ENCODE results near the gene HDAC4. TPM values are rescaled to one million over a fixed set of nuclear protein-coding genes. Genes with fewer than 3 reads are reported as not detected.

The HDAC4 gene
- total RNA-seq, 1 donor from 2014 or later: 44.7 TPM

- Mint-ChIP-seq H3K9me3 (no peaks in the 10 kb centered on the region), H3K4me3 (peak overlapping the region; percentile 93), H3K4me1 (peaks cover 68% of the 10 kb centered on the region), H3K27me3 (peaks cover 7% of the 10 kb centered on the region), H3K27ac (peak overlapping the region; percentile 84), H3K36me3 (ENCODE audit: low read depth) (peaks cover 18% of the 10 kb centered on the region)
- DNase-seq: no peak
- intact Hi-C loops (cut with micrococcal nuclease): loop anchor here (2.0 to 5.0 kb wide), 2 partner anchors 124 to 134 kb away; partner anchors contain the start of gene HDAC4
These were observed 134.4 kb downstream of the HDAC4 start for GRCh38 chr2:239266434-239266766.

- intact Hi-C loops (cut with micrococcal nuclease): loop anchor here (1.0 to 5.0 kb wide), 4 partner anchors 28 to 135 kb away; partner anchors contain the start of gene HDAC4
- H3K36me3 Mint-ChIP-seq (ENCODE audit: low read depth): peaks cover 20% of the 10 kb centered on the region
- peak overlapping the region; percentile 93 for H3K4me3 Mint-ChIP-seq
- peak overlapping the region; percentile 84 for H3K27ac Mint-ChIP-seq
- no peaks in the 10 kb centered on the region for H3K9me3 Mint-ChIP-seq
- H3K27me3 Mint-ChIP-seq: peaks cover 7% of the 10 kb centered on the region
- DNase-seq: no peak
- H3K4me1 Mint-ChIP-seq: peaks cover 71% of the 10 kb centered on the region
These were observed 135.0 kb downstream of the HDAC4 start for GRCh38 chr2:239265681-239266433.

GRCh38 chr2:239264838-239265651 lies 135.8 kb downstream of the HDAC4 start:
- no peaks in the 10 kb centered on the region for H3K9me3 Mint-ChIP-seq
- peak overlapping the region; percentile 93 for H3K4me3 Mint-ChIP-seq
- intact Hi-C loops (cut with micrococcal nuclease): loop anchor here (1.0 to 5.0 kb wide), 3 partner anchors 29 to 123 kb away; no protein-coding TSS in a partner anchor
- H3K27ac Mint-ChIP-seq: peak overlapping the region; percentile 80
- peaks cover 16% of the 10 kb centered on the region for H3K36me3 Mint-ChIP-seq (ENCODE audit: low read depth)
- H3K27me3 Mint-ChIP-seq: peaks cover 4% of the 10 kb centered on the region
- peak; percentile 93 for DNase-seq
- peaks cover 74% of the 10 kb centered on the region for H3K4me1 Mint-ChIP-seq

GRCh38 chr2:239264492-239264837 lies 136.4 kb downstream of the HDAC4 start:
- intact Hi-C loops (cut with micrococcal nuclease): loop anchor here (2.0 kb wide), 1 partner anchor 30 kb away; no protein-coding TSS in a partner anchor
- peaks cover 4% of the 10 kb centered on the region for H3K27me3 Mint-ChIP-seq
- H3K9me3 Mint-ChIP-seq: no peaks in the 10 kb centered on the region
- peaks cover 75% of the 10 kb centered on the region for H3K4me1 Mint-ChIP-seq
- peak overlapping the region; percentile 66 for H3K27ac Mint-ChIP-seq
- DNase-seq: peak; percentile 76
- H3K36me3 Mint-ChIP-seq (ENCODE audit: low read depth): peaks cover 16% of the 10 kb centered on the region
- peak overlapping the region; percentile 93 for H3K4me3 Mint-ChIP-seq

- intact Hi-C loops (cut with micrococcal nuclease): loop anchor here (2.0 kb wide), 1 partner anchor 29 kb away; no protein-coding TSS in a partner anchor
- Mint-ChIP-seq H3K4me3 (peak overlapping the region; percentile 93), H3K4me1 (peaks cover 75% of the 10 kb centered on the region), H3K27me3 (peaks cover under 1% of the 10 kb centered on the region), H3K27ac (peak overlapping the region; percentile 66), H3K36me3 (ENCODE audit: low read depth) (peaks cover 13% of the 10 kb centered on the region), H3K9me3 (no peaks in the 10 kb centered on the region)
- no peak for DNase-seq
These were observed 136.9 kb downstream of the HDAC4 start for GRCh38 chr2:239263669-239264491.

GRCh38 chr2:239263231-239263630 lies 137.6 kb downstream of the HDAC4 start:
- Mint-ChIP-seq H3K9me3 (no peaks in the 10 kb centered on the region), H3K4me1 (peaks cover 75% of the 10 kb centered on the region), H3K4me3 (peak overlapping the region; percentile 44), H3K27ac (no peak overlapping the region), H3K27me3 (no peaks in the 10 kb centered on the region), H3K36me3 (ENCODE audit: low read depth) (peaks cover 16% of the 10 kb centered on the region)
- intact Hi-C loops (cut with micrococcal nuclease): no loop called here
- DNase-seq: no peak

- no peak for DNase-seq
- no peaks in the 10 kb centered on the region for H3K27me3 Mint-ChIP-seq
- H3K27ac Mint-ChIP-seq: no peak overlapping the region
- no peak overlapping the region for H3K4me3 Mint-ChIP-seq
- intact Hi-C loops (cut with micrococcal nuclease): no loop called here
- H3K9me3 Mint-ChIP-seq: no peaks in the 10 kb centered on the region
- H3K4me1 Mint-ChIP-seq: peaks cover 75% of the 10 kb centered on the region
- H3K36me3 Mint-ChIP-seq (ENCODE audit: low read depth): peaks cover 21% of the 10 kb centered on the region
These were observed 138.2 kb downstream of the HDAC4 start for GRCh38 chr2:239262484-239263230.

- H3K4me1 Mint-ChIP-seq: peaks cover 75% of the 10 kb centered on the region
- H3K27me3 Mint-ChIP-seq: no peaks in the 10 kb centered on the region
- H3K36me3 Mint-ChIP-seq (ENCODE audit: low read depth): peaks cover 28% of the 10 kb centered on the region
- no peak overlapping the region for H3K27ac Mint-ChIP-seq
- DNase-seq: no peak
- H3K9me3 Mint-ChIP-seq: no peaks in the 10 kb centered on the region
- intact Hi-C loops (cut with micrococcal nuclease): no loop called here
- no peak overlapping the region for H3K4me3 Mint-ChIP-seq
These were observed 138.9 kb downstream of the HDAC4 start for GRCh38 chr2:239261796-239262483.

- no peak for DNase-seq
- H3K9me3 Mint-ChIP-seq: no peaks in the 10 kb centered on the region
- no peak overlapping the region for H3K27ac Mint-ChIP-seq
- no peak overlapping the region for H3K4me3 Mint-ChIP-seq
- no peaks in the 10 kb centered on the region for H3K27me3 Mint-ChIP-seq
- H3K4me1 Mint-ChIP-seq: peaks cover 72% of the 10 kb centered on the region
- intact Hi-C loops (cut with micrococcal nuclease): no loop called here
- H3K36me3 Mint-ChIP-seq (ENCODE audit: low read depth): peaks cover 32% of the 10 kb centered on the region
These were observed 139.5 kb downstream of the HDAC4 start for GRCh38 chr2:239261356-239261755.

GRCh38 chr2:239260546-239261327 lies 140.1 kb downstream of the HDAC4 start:
- Mint-ChIP-seq H3K4me1 (peaks cover 72% of the 10 kb centered on the region), H3K4me3 (peak overlapping the region; percentile 78), H3K9me3 (no peaks in the 10 kb centered on the region), H3K27ac (no peak overlapping the region), H3K27me3 (no peaks in the 10 kb centered on the region), H3K36me3 (ENCODE audit: low read depth) (peaks cover 37% of the 10 kb centered on the region)
- intact Hi-C loops (cut with micrococcal nuclease): no loop called here
- DNase-seq: no peak

GRCh38 chr2:239259603-239260298 lies 141.1 kb downstream of the HDAC4 start:
- intact Hi-C loops (cut with micrococcal nuclease): loop anchor here (1.0 to 5.0 kb wide), 5 partner anchors 8 to 121 kb away; no protein-coding TSS in a partner anchor
- Mint-ChIP-seq H3K4me1 (peaks cover 65% of the 10 kb centered on the region), H3K4me3 (peak overlapping the region; percentile 78), H3K9me3 (no peaks in the 10 kb centered on the region), H3K27me3 (no peaks in the 10 kb centered on the region), H3K27ac (peak overlapping the region; percentile 88), H3K36me3 (ENCODE audit: low read depth) (peaks cover 39% of the 10 kb centered on the region)
- DNase-seq: peak; percentile 79
